Choroid plexus epithelial cell (primary cell): Measurements from ENCODE around the gene PLXNA3.

Experiments
- DNase-seq: peaks from one replicate; pipeline ENCODE4 v3.0.0-alpha.2; 2010; ENCODE audit warnings: low read depth
- H3K4me3 ChIP-seq: 2 replicates; pipeline ENCODE4 v1.5.1; 2011; ENCODE audit warnings: low read depth, mild to moderate bottlenecking, control low read depth, low read length, moderate library complexity
- TF ChIP-seq, protein P1 (sequence below): conservative IDR thresholded peaks from 2 replicates; pipeline ENCODE4 v1.5.1; 2011; ENCODE audit warnings: low read depth, mild to moderate bottlenecking, control low read depth, inconsistent platforms, low read length, moderate library complexity

Gene PLXNA3

DNA sequence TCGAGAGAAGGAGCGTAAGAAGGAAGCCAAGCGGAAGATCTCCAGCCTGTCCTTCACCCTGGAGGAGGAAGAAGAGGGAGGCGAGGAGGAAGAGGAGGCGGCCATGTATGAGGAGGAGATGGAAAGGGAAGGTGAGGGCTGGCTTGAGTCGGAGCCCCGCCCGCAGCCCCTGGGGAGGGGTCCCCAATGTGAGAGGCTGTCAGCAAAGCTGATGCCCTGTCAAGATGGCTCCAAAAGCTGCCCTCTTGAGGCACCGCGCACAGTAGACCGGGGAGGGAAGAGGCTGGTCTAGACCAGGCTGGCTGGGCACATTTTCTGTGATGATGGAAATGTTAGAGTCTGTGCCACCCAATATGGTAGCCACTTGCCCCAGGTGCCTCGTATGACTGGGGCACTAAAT lies 11.7 kb upstream of the PLXNA3 start:
- H3K4me3 ChIP-seq: no peak overlapping the region
- TF ChIP-seq, protein P1, sequence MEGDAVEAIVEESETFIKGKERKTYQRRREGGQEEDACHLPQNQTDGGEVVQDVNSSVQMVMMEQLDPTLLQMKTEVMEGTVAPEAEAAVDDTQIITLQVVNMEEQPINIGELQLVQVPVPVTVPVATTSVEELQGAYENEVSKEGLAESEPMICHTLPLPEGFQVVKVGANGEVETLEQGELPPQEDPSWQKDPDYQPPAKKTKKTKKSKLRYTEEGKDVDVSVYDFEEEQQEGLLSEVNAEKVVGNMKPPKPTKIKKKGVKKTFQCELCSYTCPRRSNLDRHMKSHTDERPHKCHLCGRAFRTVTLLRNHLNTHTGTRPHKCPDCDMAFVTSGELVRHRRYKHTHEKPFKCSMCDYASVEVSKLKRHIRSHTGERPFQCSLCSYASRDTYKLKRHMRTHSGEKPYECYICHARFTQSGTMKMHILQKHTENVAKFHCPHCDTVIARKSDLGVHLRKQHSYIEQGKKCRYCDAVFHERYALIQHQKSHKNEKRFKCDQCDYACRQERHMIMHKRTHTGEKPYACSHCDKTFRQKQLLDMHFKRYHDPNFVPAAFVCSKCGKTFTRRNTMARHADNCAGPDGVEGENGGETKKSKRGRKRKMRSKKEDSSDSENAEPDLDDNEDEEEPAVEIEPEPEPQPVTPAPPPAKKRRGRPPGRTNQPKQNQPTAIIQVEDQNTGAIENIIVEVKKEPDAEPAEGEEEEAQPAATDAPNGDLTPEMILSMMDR: no peak
- no peak for DNase-seq

DNA sequence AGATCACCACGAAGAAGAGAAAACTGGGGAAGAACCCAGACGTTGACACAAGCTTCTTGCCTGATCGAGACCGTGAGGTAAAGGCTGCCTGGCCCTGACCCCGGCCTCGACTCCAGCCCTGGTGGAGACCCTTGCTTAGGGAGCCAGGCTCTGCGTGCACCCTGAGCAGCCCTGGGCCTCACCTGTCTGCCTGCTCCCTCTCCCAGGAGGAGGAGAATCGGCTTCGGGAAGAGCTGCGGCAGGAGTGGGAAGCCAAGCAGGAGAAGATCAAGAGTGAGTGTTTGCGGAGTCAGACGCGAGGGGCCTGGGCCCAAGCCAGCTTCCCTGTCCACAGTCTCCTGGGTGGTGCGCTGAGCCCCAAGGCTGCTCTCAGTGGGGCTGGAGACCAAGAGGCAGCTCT lies 9.6 kb upstream of the PLXNA3 start:
- TF ChIP-seq, protein P1: no peak
- H3K4me3 ChIP-seq: no peak overlapping the region

DNA sequence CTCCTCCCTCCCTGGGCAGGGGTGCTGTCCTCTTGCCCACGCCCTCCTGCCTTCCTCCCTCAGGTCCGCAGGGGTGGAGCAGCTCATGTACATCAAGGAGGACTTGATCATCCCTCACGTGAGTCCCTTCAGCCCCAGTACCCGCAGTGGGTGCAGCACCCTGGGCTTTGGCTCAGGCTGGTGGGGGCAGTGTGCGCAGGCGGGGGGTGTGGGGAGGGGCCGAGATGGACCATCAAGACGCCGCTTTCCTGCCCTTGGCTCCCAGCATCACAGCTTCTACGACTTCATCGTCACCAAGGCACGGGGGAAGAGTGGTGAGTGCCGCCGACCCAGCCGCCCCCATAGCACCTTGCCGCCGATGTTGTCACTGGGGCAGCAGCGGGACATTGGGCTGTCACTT lies 8.5 kb upstream of the PLXNA3 start:
- TF ChIP-seq, protein P1: no peak
- H3K4me3 ChIP-seq: no peak overlapping the region
- no peak for DNase-seq

More for the DNA sequence above, 9.6 kb upstream of the PLXNA3 start:
- no peak for DNase-seq

DNA sequence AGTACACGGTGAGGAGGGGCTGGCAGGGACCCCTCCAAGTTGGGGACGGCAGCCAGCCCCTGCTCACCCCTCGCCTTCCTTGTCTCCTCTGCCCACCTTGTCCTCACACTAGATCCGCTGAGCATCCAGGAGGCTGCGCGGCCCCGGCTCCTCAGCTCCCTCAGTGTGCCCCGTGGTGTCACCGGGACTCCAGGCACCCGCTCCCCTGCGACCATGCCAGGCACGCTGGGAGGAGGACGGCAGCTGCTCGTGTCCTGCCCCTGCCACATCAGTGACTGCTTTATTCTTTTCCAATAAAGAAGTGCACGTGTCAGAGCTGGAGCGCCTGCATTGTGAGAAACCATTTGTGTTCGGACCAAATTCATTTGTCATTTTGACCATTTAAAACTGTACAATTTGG lies 7.8 kb upstream of the PLXNA3 start:
- TF ChIP-seq, protein P1: no peak
- H3K4me3 ChIP-seq: no peak overlapping the region
- DNase-seq: no peak

DNA sequence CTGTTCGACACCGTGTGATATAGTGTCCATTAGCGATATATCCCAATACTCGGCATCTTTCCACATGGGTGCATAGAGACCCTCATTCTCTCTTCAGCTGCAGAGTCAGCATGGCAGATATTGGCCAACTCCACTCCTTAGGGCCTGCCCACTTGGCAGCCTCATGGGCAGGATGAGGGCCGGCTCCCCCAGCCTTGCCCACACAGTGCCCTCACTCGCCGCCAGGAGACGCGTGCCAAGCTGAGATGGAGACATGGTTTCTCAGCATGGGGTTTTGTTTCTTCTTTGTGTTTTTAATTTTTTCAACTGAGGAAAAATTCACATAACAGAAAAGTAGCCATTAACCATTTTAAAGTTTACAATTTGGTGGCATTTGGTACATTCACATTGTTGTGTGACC lies 5.3 kb upstream of the PLXNA3 start:
- TF ChIP-seq, protein P1: no peak
- H3K4me3 ChIP-seq: no peak overlapping the region
- no peak for DNase-seq

DNA sequence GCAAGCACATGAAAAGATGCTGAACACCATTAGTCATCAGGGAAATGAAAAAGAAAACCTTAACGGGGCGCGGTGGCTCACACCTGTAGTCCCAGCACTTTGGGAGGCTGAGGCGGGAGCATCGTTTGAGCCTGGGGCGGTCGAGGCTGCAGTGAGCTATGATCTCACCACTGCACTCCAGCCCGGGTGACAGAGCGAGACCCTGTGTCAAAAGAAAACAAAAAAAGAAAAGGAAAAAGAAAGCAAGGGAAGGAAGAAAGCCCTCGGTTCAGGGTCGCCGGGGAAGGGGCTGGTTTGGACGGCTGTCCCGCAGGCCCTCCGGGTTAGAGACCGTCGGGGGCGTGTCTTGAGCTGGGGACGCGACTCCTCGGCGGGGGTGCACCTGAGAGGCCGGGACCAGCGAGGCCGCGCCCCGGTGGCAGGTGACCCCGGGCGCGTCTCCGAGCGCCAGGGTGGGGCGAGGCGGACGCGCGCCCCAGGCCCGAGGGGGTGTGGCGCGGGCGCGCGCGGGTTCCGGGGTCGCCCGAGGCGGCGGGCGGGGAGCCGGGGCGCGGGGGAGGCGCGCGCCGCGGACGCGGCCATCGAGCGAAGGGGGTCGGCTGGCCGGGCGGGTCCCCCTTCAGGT lies 478 bp upstream of the PLXNA3 start:
- TF ChIP-seq, protein P1: no peak
- peak overlapping the region; percentile 70 for H3K4me3 ChIP-seq
- DNase-seq: no peak
